Body of pancreas (tissue), 4 donors: ENCODE measurements around the gene SERPINB6.

Experiments used
- POLR2A ChIP-seq, 3 donors: fragments of 450-650 bp; IDR thresholded peaks; one replicate each; pipeline ENCODE4 v1.6.1; 2016; ENCODE audit warnings: antibody characterized with exemption in 3 of 3, mild to moderate bottlenecking in 2 of 3
- TF ChIP-seq, protein P1 (sequence below), 7 experiments: fragments of 450-650 bp in 4 of 7; fragments of 200-600 bp in 3 of 7; sonication (generic) in 3 of 7; IDR thresholded peaks; one replicate each; pipeline ENCODE4 v1.5.1; 2016 to 2019; ENCODE audit warnings: antibody characterized with exemption in 7 of 7

DNA sequence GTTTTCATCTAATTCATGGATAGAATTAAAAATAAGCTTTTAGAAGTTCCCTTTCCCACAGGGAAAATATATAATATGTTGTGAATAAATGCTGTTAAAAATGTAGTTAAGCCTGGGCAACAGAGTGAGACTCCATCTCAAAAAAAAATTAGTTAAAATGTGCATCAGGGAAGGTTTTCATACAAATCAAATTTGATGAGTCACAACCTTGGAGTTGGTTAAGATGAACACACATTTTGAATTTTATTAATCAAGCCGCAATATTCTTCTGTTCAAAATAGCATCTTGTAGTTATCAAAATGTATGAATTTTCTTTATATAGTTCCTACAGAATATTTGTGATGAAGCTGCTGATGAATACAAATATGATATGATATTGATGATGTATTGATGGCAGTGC lies 37.3 kb downstream of the SERPINB6 start:
- TF ChIP-seq, protein P1, sequence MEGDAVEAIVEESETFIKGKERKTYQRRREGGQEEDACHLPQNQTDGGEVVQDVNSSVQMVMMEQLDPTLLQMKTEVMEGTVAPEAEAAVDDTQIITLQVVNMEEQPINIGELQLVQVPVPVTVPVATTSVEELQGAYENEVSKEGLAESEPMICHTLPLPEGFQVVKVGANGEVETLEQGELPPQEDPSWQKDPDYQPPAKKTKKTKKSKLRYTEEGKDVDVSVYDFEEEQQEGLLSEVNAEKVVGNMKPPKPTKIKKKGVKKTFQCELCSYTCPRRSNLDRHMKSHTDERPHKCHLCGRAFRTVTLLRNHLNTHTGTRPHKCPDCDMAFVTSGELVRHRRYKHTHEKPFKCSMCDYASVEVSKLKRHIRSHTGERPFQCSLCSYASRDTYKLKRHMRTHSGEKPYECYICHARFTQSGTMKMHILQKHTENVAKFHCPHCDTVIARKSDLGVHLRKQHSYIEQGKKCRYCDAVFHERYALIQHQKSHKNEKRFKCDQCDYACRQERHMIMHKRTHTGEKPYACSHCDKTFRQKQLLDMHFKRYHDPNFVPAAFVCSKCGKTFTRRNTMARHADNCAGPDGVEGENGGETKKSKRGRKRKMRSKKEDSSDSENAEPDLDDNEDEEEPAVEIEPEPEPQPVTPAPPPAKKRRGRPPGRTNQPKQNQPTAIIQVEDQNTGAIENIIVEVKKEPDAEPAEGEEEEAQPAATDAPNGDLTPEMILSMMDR (IDR thresholded peaks at IDR 0.05): no peak
- no peak for TF ChIP-seq POLR2A (IDR thresholded peaks at IDR 0.05)
